GM21360 (cell line): ENCODE measurements around the gene OSBPL5.

ENCODE experiments used
- ATAC-seq: cut with Tn5 transposase; IDR thresholded peaks from one replicate; pipeline ENCODE4 v1.9.1; 2021; ENCODE audit warnings: mild to moderate bottlenecking, moderate library complexity; ENCODE audit not compliant: unreplicated experiment

Gene OSBPL5

GRCh38 chr11:3197878-3198528, 32.9 kb upstream of the OSBPL5 start:
- ATAC-seq = no peak

DNA sequence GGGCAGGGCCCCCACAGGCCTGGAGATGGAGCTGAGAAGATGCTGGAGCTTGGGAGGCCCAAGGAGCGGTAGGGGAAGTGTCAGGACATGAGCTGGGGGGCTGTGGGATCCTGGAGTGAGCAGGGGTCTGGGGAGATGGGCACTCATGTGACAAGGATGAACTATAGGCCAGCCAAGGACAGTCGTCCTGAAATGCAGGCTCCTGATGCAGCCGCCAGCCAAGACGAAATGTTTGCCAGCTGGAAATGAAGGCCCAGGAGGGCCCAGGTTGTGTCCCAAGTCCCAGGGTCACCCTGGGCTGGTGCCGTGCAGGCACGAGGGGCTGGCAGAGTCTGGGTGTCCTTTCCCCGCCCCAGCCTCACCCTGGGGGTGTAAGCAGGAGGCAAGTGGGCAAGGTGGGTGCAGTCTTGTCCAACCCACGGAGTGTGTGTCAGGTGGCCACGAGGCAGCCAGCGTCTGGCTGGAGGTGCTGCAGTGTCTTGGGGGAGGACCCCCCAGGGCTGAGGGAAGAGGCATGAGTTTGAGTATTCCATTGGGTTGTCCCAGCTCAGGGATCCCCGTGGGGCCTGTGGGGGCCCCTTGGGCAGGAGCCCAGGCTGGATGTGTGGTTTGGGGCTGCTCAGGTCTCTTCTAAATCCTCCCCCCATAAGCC, 32.1 kb upstream of the OSBPL5 start:
- ATAC-seq = no peak

DNA sequence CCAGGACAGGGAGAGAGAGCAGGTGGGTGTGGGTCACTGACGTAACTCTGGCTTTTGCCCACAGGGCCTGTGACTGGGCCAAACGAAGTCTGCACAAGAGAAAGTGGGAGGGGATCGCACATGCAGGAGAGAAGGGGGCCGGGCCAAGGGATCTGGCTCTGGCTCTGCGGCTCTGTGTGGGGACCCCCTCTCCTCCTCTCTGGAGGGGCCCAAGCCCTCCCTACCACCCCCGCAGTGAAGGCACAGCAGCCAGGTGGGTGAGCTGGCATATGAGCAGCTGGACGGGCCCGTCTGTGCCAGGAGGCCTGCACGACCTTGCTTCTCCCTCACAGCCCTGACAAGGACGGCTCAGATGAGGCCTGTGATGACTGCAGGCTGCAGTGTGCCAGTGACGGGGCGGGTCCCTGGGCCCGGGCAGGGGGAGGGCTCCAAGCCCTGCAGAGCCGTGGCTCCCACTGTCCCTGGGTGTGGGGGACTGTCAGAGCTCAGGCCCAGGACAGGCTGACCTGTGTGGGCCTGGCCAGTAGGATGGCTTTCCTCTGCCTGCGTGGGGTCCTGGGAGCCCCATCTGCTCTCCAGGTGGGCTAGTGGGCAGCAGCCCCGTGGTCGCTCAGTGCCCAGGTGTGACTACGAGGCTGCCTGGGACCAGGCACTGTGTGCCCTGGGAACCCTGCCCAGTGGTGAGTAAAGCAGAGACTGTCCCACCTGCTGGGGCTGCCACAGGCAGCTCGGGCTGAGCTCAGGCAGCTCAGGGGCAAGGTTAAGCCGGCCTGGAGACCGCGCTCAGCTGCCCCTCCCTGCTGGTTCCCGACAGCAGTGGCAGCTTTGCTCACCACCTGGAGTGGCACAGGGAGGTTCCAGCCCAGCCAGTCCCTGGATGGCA, 31.3 kb upstream of the OSBPL5 start:
- no peak for ATAC-seq

DNA sequence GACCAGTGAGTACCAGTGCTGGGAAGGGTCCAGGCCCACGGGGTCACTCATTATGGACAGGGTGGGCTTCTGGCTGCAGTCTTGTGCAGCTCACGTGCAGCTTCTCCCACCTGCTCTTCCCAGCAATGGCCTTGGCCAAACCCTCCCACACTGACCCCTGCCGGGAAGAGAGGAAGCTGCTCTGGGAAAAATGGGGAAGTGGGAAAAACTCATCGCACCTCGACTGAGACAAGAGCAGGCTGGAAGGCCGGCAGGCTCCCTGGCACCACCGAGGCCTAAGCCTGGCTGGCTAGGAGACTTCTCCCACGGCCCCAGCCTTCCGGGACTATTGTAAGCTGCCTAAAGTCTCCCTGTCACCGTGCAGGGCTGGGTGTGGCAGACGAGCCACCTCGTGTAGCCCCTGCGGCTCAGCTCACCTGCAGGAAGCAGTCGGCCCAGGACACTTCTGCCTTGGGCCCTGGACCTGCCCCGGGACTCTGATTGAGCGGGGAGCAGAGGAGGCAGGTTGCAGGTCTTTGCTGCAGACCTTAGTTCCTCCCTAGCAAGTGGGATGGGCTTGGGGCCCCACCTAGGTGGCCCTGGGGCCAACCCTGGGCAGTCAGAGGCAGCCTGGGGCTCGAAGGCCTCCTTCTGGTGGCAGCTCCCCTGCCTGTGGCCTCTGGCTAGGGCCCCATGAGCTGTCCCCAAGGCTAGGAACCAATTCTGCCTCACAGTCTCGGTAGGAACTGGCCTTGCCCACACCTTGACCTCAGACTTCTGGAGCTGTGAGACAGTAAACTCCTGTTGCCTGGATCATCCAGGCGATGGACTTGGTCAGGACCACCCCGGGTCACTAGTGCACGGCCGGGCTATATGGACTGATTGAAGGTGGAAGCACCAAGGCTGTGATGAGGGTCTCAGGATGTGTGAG, 30.4 kb upstream of the OSBPL5 start:
- no peak for ATAC-seq

DNA sequence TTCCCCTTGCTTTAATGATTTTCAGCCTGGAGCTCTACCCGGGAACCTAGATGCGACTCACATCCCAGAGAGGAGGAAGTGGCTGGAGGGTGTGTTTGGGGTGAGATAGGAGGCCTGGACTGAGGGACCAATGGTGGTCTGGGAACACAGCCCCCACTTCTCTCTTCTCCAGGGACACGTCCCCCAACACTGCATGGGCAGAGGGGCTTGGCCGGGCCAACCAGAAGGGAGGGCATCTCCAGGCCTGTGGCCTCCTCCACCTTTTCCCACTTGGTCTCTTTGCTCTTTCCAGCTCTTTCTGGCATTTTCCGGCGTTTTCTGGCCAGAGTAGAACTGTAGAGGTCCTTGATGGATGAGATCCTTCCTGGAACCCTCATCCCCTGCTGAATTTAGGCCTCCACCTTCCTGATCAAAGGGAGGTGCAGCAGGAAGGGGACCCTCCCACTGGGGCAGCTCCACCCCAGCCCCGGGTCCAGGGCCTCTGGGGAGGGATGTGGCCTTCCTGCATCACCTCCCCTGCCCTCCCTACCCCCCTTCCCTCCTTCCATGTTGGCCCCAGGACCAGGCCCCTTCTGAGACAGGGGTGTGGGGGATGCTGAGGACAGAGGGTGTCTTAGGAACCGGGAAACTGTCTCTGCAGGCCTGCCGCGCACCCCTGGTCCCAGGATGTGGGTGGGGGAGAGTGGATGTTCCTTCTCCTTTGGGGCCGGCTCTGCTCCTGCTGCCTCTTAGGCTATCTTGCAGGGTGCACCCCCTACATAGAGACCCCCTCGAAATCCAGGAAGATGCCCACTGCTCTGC, 29.1 kb upstream of the OSBPL5 start:
- no peak for ATAC-seq

- ATAC-seq = no peak
Measured at GRCh38 chr11:3193373-3194015, 28.4 kb upstream of the OSBPL5 start.

- no peak for ATAC-seq
Measured at GRCh38 chr11:3192511-3193372, 27.6 kb upstream of the OSBPL5 start.

DNA sequence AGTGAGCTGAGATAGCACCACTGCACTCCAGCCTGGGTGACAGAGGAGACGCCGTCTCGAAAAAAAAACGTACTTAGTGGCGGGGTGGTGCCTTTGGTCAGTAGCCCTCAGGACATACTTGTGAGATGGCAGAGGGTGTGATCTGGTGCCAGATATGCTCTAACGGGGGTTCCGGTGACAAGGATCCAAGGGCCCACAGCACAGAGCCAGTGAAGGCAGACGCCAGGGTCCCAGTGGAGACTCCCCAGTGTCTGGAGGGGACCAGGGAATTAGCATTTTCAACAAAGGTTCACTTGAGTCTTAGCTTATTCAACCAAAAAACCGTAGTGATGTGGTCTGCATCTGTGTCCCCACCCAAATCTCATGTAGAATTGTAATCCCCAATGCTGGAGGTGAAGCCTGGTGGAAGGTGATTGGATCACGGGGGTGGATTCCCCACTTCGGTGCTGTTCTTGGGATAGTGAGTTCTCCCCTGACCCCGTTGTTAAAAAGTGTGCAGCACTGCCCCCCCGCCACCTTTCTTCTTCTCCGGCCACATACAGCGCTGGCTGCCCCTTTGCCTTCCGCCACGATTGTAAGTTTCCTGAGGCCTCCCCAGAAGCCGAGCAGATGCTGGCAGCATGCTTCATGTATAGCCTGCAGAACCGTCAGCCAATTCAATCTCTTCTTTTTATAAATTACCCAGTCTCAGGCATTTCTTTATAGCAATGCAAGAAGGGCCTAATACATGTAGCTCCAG, 26.6 kb upstream of the OSBPL5 start:
- ATAC-seq = no peak

- no peak for ATAC-seq
Measured at GRCh38 chr11:3190600-3190999, 25.5 kb upstream of the OSBPL5 start.

GRCh38 chr11:3189886-3190583, 24.9 kb upstream of the OSBPL5 start:
- ATAC-seq = no peak

GRCh38 chr11:3189196-3189843, 24.2 kb upstream of the OSBPL5 start:
- no peak for ATAC-seq

DNA sequence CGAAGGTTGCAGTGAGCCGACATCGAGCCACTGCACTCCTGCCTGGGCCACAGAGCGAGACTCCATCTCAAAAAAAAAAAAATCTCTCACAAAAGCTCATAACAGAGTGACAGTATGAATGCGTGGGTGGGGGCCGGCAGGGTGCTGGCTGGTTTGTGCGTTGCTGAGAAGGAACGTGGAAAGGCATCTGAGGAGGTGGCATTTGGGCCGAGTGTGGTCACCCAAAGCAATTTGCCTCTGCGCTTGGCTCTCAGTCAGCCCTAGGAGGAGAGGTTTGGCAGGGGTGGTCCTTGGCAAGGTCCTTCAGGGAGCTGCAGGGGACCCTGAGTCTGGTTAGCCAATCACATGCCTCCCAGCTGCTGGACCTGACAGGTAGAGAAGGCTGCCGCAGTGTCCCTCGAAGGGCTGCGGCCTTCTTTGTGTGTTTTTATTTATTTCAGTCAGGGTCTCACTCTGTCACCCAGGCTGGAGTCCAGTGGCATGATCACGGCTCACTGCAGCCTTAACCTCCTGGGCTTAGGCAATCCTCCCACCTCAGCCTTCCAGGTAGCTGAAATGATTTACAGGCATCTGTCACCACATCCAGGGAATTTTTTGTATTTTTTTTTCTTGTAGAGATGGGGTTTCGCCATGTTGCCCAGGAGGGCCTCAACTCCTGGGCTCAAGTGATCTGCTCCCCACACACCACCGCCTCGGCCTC, 23.5 kb upstream of the OSBPL5 start:
- no peak for ATAC-seq

DNA sequence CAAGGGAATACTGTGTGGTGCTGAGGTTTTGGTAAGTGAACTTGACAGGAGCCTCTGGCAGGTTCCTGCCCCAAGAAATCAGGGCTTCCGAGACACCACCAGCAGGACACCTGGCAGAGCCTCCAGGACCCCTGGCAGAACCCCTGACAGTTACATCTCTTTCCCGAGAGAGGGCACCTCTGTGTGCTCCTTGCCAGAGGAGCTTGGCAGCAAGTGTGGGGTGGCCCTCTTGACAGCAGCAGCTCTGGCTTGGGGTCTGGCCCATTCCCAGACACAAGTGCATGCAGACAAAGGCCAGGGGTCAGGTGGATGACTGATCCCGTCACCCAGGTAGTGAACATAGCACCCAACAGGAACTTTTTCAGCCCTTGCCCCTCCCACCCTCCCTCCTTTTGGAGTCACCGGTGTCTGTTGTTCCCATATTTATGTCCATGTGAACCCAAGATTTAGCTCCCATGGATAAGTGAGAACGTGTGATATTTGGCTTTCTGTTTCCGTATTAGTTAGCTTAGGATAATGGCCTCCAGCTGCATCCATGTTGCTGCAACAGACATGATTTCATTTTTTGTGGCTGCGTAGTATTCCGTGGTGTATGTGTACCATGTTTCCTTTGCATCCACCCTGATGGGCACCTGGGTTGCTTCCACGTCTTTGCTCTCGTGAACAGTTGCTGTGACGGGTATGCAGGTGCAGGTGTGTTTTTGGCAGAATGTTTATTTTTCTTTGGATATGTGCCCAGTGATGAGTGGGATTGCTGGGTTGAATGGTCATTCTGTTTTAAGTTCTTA, 21.2 kb upstream of the OSBPL5 start:
- ATAC-seq = no peak

DNA sequence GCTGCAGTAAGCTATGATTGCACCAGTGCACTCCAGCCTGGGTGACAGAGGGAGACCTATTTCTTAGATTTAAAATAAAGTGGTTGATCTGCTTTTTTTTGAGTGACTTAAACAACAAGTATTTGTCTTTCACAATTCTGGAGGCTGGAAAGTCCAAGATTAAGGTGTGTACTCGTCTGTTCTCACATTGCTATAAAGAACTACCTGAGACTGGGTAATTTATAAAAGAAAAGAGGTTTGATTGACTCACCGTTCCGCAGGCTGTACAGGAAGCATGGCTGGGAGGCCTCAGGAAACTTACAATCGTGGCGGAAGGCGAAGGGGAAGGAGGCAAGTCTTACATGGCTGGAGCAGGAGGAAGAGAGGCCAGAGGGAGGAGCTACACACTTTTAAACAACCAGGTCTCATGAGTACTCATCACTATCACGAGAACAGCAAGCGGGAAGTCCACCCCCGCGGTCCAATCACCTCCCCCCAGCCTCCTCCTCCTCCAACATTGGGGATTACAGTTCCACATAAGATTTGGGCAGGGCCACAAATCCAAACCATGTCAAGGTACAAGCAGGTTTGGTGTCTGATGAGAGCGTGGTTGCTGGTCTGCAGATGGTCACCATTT, 19.7 kb upstream of the OSBPL5 start:
- no peak for ATAC-seq

- ATAC-seq = no peak
Measured at GRCh38 chr11:3183523-3183922, 18.4 kb upstream of the OSBPL5 start.
